OCI-LY3 (cell line): ENCODE data around the gene MTURN.

ENCODE experiments used
- EZH2phosphoT487 ChIP-seq: fragments of 200-600 bp; shearing (Covaris generic); IDR thresholded peaks from 2 replicates; pipeline ENCODE4 v1.6.1; 2018; ENCODE audit warnings: antibody characterized with exemption, mixed run types, low read depth
- TF ChIP-seq, protein P1 (sequence below): fragments of 200-600, 300-600 bp; sonication (generic); IDR thresholded peaks from 2 replicates; pipeline ENCODE4 v1.5.1; 2014; ENCODE audit warnings: antibody characterized with exemption, low read length, low read depth

- TF ChIP-seq, protein P1, sequence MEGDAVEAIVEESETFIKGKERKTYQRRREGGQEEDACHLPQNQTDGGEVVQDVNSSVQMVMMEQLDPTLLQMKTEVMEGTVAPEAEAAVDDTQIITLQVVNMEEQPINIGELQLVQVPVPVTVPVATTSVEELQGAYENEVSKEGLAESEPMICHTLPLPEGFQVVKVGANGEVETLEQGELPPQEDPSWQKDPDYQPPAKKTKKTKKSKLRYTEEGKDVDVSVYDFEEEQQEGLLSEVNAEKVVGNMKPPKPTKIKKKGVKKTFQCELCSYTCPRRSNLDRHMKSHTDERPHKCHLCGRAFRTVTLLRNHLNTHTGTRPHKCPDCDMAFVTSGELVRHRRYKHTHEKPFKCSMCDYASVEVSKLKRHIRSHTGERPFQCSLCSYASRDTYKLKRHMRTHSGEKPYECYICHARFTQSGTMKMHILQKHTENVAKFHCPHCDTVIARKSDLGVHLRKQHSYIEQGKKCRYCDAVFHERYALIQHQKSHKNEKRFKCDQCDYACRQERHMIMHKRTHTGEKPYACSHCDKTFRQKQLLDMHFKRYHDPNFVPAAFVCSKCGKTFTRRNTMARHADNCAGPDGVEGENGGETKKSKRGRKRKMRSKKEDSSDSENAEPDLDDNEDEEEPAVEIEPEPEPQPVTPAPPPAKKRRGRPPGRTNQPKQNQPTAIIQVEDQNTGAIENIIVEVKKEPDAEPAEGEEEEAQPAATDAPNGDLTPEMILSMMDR, result no peak
- no peak for TF ChIP-seq EZH2phosphoT487
These were observed 5.1 kb downstream of the MTURN start for GRCh38 chr7:30139836-30140384.
